Measurements from ENCODE around the gene FBH1. TPM values are rescaled to one million over a fixed set of nuclear protein-coding genes. Genes with fewer than 3 reads are reported as not detected.

Gene FBH1
- total and polyA plus RNA-seq, 4 donors: 19.9 to 58.4 (median 48.1) TPM

GRCh38 chr10:5952731-5953385 is 62.8 kb downstream of the FBH1 start:
- no peaks in the 10 kb centered on the region for H3K9me3 ChIP-seq (ENCODE audit: control insufficient read depth in 4 of 4, low read length in 3 of 4)
- 93% methylated on average over 20 of the region's 20 CpGs for WGBS
- peaks cover 2 to 20% (median 8%) of the 10 kb centered on the region in 4 donors for H3K4me1 ChIP-seq (ENCODE audit: control insufficient read depth in 4 of 4, insufficient read depth in 4 of 4, low read length in 3 of 4)
- H3K9ac ChIP-seq (ENCODE audit: low read depth in 1 of 2, low read length in 2 of 2): no peak overlapping the region
- no peak for DNase-seq (ENCODE audit: low spot score)
- no peaks in the 10 kb centered on the region for H3K27me3 ChIP-seq (ENCODE audit: control insufficient read depth in 4 of 4, insufficient read depth in 4 of 4, low read length in 3 of 4)
- no peak overlapping the region for H3K27ac ChIP-seq (ENCODE audit: low read depth in 1 of 2, low read length in 2 of 2)
- H3K4me3 ChIP-seq (ENCODE audit: low read depth in 1 of 3, low read length in 3 of 3): no peak overlapping the region
- TF ChIP-seq SP1 (IDR thresholded peaks at IDR 0.05) (no peak), TAF1 (conservative IDR thresholded peaks at IDR 0.05) (no peak), RXRA (IDR thresholded peaks at IDR 0.05) (no peak), CTCF (IDR thresholded peaks at IDR 0.05; ENCODE audit: low read depth, low read length, missing input control) (no peak), YY1 (IDR thresholded peaks at IDR 0.05) (no peak), FOXA2 (IDR thresholded peaks at IDR 0.05) (no peak), FOXA1 (IDR thresholded peaks at IDR 0.05) (no peak), HNF4A (conservative IDR thresholded peaks at IDR 0.05) (no peak), JUND (IDR thresholded peaks at IDR 0.05) (no peak)
- TF ChIP-seq, protein P1, sequence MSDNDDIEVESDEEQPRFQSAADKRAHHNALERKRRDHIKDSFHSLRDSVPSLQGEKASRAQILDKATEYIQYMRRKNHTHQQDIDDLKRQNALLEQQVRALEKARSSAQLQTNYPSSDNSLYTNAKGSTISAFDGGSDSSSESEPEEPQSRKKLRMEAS (IDR thresholded peaks at IDR 0.05): no peak
- H3K36me3 ChIP-seq (ENCODE audit: control insufficient read depth in 4 of 4, insufficient read depth in 3 of 4, low read depth in 1 of 4, low read length in 3 of 4): peaks cover 6 to 25% (median 9%) of the 10 kb centered on the region in 4 donors

GRCh38 chr10:5953676-5954075 is 63.6 kb downstream of the FBH1 start:
- 93% methylated on average over 5 of the region's 5 CpGs for WGBS
- Histone ChIP-seq H3K9ac (ENCODE audit: low read depth in 1 of 2, low read length in 2 of 2) (no peak overlapping the region), H3K4me3 (ENCODE audit: low read depth in 1 of 3, low read length in 3 of 3) (no peak overlapping the region), H3K36me3 (ENCODE audit: control insufficient read depth in 4 of 4, insufficient read depth in 3 of 4, low read depth in 1 of 4, low read length in 3 of 4) (peaks cover 6 to 29% (median 9%) of the 10 kb centered on the region in 4 donors), H3K4me1 (ENCODE audit: control insufficient read depth in 4 of 4, insufficient read depth in 4 of 4, low read length in 3 of 4) (peaks cover 2 to 20% (median 8%) of the 10 kb centered on the region in 4 donors), H3K27ac (ENCODE audit: low read depth in 1 of 2, low read length in 2 of 2) (no peak overlapping the region), H3K9me3 (ENCODE audit: control insufficient read depth in 4 of 4, low read length in 3 of 4) (no peaks in the 10 kb centered on the region), H3K27me3 (ENCODE audit: control insufficient read depth in 4 of 4, insufficient read depth in 4 of 4, low read length in 3 of 4) (no peaks in the 10 kb centered on the region)
- no peak for DNase-seq (ENCODE audit: low spot score)
- TF ChIP-seq, protein P2, sequence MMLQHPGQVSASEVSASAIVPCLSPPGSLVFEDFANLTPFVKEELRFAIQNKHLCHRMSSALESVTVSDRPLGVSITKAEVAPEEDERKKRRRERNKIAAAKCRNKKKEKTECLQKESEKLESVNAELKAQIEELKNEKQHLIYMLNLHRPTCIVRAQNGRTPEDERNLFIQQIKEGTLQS (IDR thresholded peaks at IDR 0.05): no peak
- TF ChIP-seq JUND (IDR thresholded peaks at IDR 0.05) (no peak), GABPA (IDR thresholded peaks at IDR 0.05 in 1 of 2, conservative IDR thresholded peaks at IDR 0.05 in 1 of 2) (no peak), RXRA (IDR thresholded peaks at IDR 0.05) (no peak), HNF4A (conservative IDR thresholded peaks at IDR 0.05) (no peak), SP1 (IDR thresholded peaks at IDR 0.05) (no peak), ZBTB33 (IDR thresholded peaks at IDR 0.05) (no peak), FOXA2 (IDR thresholded peaks at IDR 0.05) (no peak), FOXA1 (IDR thresholded peaks at IDR 0.05) (no peak), TAF1 (conservative IDR thresholded peaks at IDR 0.05) (no peak), CTCF (IDR thresholded peaks at IDR 0.05; ENCODE audit: low read depth, low read length, missing input control) (no peak)
- TF ChIP-seq, protein P1 (IDR thresholded peaks at IDR 0.05): no peak
